ENCODE data around the gene COL12A1. TPM values are rescaled to one million over a fixed set of nuclear protein-coding genes. Genes with fewer than 3 reads are reported as not detected.

Gene COL12A1
- total and polyA plus RNA-seq, 5 donors from 2014 or later, result 0.37 TPM; not detected in 4

DNA sequence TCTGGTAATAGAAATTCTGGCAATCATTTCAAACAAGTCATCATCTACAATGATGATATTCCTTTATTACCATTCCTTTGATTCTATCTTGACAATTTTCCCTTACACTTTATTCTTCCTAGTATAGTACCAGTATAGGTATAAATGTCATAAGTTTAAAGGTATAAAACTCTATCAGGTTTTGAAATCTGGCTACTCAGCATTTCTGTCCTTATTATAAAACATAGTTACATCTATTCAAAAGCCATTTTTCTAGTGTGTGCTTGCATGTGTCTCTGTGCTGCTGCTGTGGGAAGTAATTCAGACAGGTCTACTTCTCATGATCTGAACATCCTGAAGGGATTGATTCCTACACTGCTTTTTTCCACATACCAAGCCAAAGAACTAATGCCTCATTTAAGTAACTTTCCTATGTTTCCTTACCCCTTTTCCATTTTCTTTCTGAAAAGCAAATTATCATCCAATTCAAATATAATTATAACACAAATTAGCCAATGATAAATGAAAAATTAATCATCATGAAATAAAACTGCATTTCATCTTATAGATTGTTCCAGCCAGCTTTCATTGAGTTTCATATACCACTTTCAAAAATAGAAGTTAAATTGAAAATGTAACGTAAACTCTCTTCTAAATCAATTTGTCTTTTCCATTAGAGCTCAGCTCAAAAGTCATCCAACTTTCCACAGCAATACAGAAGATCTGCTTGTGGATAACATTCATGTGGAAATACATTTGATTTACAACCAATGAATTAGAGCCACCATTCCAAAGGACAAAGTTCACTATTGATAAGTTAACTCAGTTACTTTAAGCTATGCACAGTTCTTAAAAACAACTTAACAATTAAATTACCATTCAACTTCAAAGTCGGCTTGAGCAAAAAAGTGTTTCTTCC, 35.9 kb downstream of the COL12A1 start:
- Histone ChIP-seq H3K27me3 (ENCODE audit: control insufficient read depth, insufficient read depth, low read length) (no peaks in the 10 kb centered on the region), H3K36me3 (ENCODE audit: control insufficient read depth, insufficient read depth, low read length) (no peaks in the 10 kb centered on the region), H3K27ac (ENCODE audit: insufficient read depth, low read length, poor library complexity, severe bottlenecking) (no peak overlapping the region), H3K4me3 (ENCODE audit: low read depth, low read length) (no peak overlapping the region), H3K9me3 (ENCODE audit: control insufficient read depth in 2 of 2, low read length in 2 of 2) (no peaks in the 10 kb centered on the region), H3K4me1 (ENCODE audit: control insufficient read depth, insufficient read depth, low read length, poor library complexity, severe bottlenecking) (no peaks in the 10 kb centered on the region)
- no peaks in the 10 kb centered on the region for H3K4me1 Mint-ChIP-seq
- no peak overlapping the region for H3K27ac Mint-ChIP-seq
- no peak overlapping the region for H3K4me3 Mint-ChIP-seq
- peaks cover 8% of the 10 kb centered on the region for H3K27me3 Mint-ChIP-seq
- no peaks in the 10 kb centered on the region for H3K36me3 Mint-ChIP-seq
- ATAC-seq (ENCODE audit: low read depth in 2 of 2) (no peak), DNase-seq (no peak)
- H3K9me3 Mint-ChIP-seq, result no peaks in the 10 kb centered on the region

DNA sequence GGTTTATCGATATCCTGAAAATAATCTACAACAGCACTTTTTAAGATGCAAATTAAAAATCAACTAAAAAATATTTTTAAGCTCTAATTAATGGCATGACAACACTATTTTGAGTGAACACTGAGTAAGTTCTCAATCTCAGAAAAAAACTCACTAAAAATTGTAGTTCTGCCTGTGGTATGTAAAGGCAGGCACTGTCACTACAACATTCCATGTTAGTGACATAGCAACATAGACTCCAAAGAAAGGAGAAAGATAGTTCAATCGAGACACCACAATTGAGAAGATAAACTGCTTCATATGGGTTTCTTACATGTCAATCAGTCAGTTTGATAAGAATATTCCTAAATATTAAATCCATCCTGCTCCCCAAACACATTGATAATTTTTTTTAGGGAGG, 38.0 kb downstream of the COL12A1 start:
- Mint-ChIP-seq H3K27me3 (peaks cover 8% of the 10 kb centered on the region), H3K36me3 (no peaks in the 10 kb centered on the region), H3K4me1 (no peaks in the 10 kb centered on the region), H3K9me3 (peaks cover 0 to 3% (median 0%) of the 10 kb centered on the region in 7 donors), H3K27ac (no peak overlapping the region), H3K4me3 (no peak overlapping the region)
- no peak overlapping the region for H3K4me3 ChIP-seq (ENCODE audit: low read depth, low read length)
- no peaks in the 10 kb centered on the region for H3K4me1 ChIP-seq (ENCODE audit: control insufficient read depth, insufficient read depth, low read length, poor library complexity, severe bottlenecking)
- ATAC-seq (ENCODE audit: low read depth in 2 of 2) (no peak), DNase-seq (no peak)
- H3K27ac ChIP-seq (ENCODE audit: insufficient read depth, low read length, poor library complexity, severe bottlenecking), result no peak overlapping the region
- no peaks in the 10 kb centered on the region for H3K27me3 ChIP-seq (ENCODE audit: control insufficient read depth, insufficient read depth, low read length)
- no peaks in the 10 kb centered on the region for H3K9me3 ChIP-seq (ENCODE audit: control insufficient read depth in 2 of 2, low read length in 2 of 2)
- H3K36me3 ChIP-seq (ENCODE audit: control insufficient read depth, insufficient read depth, low read length), result no peaks in the 10 kb centered on the region

DNA sequence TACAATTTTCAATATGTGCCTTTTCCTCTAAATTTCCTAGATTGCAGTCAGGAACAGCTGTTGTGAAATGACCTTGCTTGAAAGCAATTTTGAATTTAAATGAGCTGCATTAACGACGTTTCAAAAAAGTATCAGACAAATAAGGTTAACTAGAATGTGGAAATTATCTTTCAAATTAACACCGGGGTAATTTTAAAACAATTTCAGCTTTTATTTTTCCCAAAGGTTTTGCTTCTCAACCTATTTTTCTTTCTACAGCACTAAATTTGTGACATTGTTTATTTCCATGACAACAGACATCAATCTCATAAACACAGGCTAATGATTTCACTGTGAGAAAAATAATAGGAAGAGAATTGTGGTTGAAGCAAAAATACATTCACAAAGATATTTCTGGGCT, 38.5 kb downstream of the COL12A1 start:
- H3K4me1 Mint-ChIP-seq, result no peaks in the 10 kb centered on the region
- no peaks in the 10 kb centered on the region for H3K9me3 ChIP-seq (ENCODE audit: control insufficient read depth in 2 of 2, low read length in 2 of 2)
- no peak overlapping the region for H3K4me3 Mint-ChIP-seq
- no peak overlapping the region for H3K4me3 ChIP-seq (ENCODE audit: low read depth, low read length)
- H3K9me3 Mint-ChIP-seq, result peaks cover 0 to 3% (median 0%) of the 10 kb centered on the region in 7 donors
- no peak overlapping the region for H3K27ac ChIP-seq (ENCODE audit: insufficient read depth, low read length, poor library complexity, severe bottlenecking)
- H3K27me3 Mint-ChIP-seq, result peaks cover 8% of the 10 kb centered on the region
- H3K27me3 ChIP-seq (ENCODE audit: control insufficient read depth, insufficient read depth, low read length), result no peaks in the 10 kb centered on the region
- ATAC-seq (ENCODE audit: low read depth in 2 of 2), result no peak
- H3K36me3 Mint-ChIP-seq, result no peaks in the 10 kb centered on the region
- H3K36me3 ChIP-seq (ENCODE audit: control insufficient read depth, insufficient read depth, low read length), result no peaks in the 10 kb centered on the region
- no peak overlapping the region for H3K27ac Mint-ChIP-seq
- no peaks in the 10 kb centered on the region for H3K4me1 ChIP-seq (ENCODE audit: control insufficient read depth, insufficient read depth, low read length, poor library complexity, severe bottlenecking)
- DNase-seq, result no peak

DNA sequence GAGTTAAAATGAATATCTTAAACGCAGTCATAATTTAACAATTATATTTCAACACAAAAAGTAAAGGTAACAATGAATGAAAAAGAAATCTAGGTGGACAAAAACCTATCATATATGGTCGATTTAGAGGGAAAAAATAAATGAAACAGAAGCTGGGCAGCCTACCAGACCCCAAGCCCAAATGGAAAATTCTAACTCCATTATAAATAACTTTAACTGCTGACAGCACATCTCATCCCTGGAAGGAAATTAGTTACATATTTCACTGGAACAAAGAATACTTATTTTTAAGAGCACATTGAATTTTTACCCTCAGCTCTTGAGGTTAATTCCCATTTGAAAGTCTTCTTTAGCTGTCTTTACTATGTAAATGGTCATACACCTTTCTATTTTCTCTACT, 39.1 kb downstream of the COL12A1 start:
- no peaks in the 10 kb centered on the region for H3K27me3 ChIP-seq (ENCODE audit: control insufficient read depth, insufficient read depth, low read length)
- peaks cover 0 to 3% (median 0%) of the 10 kb centered on the region in 7 donors for H3K9me3 Mint-ChIP-seq
- H3K9me3 ChIP-seq (ENCODE audit: control insufficient read depth in 2 of 2, low read length in 2 of 2), result no peaks in the 10 kb centered on the region
- DNase-seq, result no peak
- H3K27ac ChIP-seq (ENCODE audit: insufficient read depth, low read length, poor library complexity, severe bottlenecking), result no peak overlapping the region
- no peak overlapping the region for H3K4me3 Mint-ChIP-seq
- H3K4me3 ChIP-seq (ENCODE audit: low read depth, low read length), result no peak overlapping the region
- H3K4me1 ChIP-seq (ENCODE audit: control insufficient read depth, insufficient read depth, low read length, poor library complexity, severe bottlenecking), result no peaks in the 10 kb centered on the region
- no peak overlapping the region for H3K27ac Mint-ChIP-seq
- no peaks in the 10 kb centered on the region for H3K4me1 Mint-ChIP-seq
- no peaks in the 10 kb centered on the region for H3K36me3 ChIP-seq (ENCODE audit: control insufficient read depth, insufficient read depth, low read length)
- H3K36me3 Mint-ChIP-seq, result no peaks in the 10 kb centered on the region
- H3K27me3 Mint-ChIP-seq, result peaks cover 8% of the 10 kb centered on the region
- no peak for ATAC-seq (ENCODE audit: low read depth in 2 of 2)

DNA sequence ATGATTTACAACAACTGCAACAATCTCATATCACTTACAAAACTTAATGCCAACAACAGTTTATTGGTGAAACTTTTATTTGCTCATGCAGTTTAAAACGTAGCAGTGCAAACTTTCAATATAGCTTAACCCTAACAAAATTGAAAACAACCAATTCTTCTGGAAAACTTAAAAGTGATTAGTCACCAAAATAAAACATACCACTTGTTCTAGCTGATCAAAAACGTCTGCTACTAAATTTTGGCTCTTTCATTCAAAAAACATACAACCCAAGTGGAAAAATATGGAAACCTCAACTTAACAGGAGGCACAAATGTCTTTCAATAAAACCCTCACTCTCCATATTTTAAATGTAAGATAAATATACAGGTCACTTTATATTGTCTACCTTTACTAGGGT, 39.6 kb downstream of the COL12A1 start:
- H3K27ac Mint-ChIP-seq, result no peak overlapping the region
- peaks cover 8% of the 10 kb centered on the region for H3K27me3 Mint-ChIP-seq
- ATAC-seq (ENCODE audit: low read depth in 2 of 2) (no peak), DNase-seq (no peak)
- H3K4me1 Mint-ChIP-seq, result no peaks in the 10 kb centered on the region
- H3K4me3 Mint-ChIP-seq, result no peak overlapping the region
- no peaks in the 10 kb centered on the region for H3K27me3 ChIP-seq (ENCODE audit: control insufficient read depth, insufficient read depth, low read length)
- H3K4me1 ChIP-seq (ENCODE audit: control insufficient read depth, insufficient read depth, low read length, poor library complexity, severe bottlenecking), result no peaks in the 10 kb centered on the region
- no peak overlapping the region for H3K4me3 ChIP-seq (ENCODE audit: low read depth, low read length)
- no peak overlapping the region for H3K27ac ChIP-seq (ENCODE audit: insufficient read depth, low read length, poor library complexity, severe bottlenecking)
- H3K36me3 Mint-ChIP-seq, result no peaks in the 10 kb centered on the region
- no peaks in the 10 kb centered on the region for H3K36me3 ChIP-seq (ENCODE audit: control insufficient read depth, insufficient read depth, low read length)
- H3K9me3 Mint-ChIP-seq, result peaks cover 0 to 3% (median 0%) of the 10 kb centered on the region in 7 donors
- no peaks in the 10 kb centered on the region for H3K9me3 ChIP-seq (ENCODE audit: control insufficient read depth in 2 of 2, low read length in 2 of 2)

DNA sequence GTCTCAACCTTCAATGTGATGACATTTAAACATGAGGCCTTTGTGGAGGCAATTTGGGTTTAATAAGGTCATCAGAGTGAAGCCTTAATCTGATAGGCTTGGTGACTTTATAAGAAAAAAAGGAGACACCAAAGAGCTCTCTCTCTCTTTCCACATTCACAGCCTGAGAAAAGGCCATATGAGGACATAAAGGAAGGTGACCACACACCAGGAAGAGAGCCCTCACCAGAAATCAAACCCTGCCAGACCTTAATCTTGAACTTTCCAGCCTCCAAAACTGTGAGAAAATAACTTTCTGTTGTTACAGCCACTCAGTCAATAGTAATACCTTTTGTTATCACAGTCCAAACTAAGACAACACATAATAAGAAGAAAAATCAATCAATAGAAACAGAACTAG, 47.7 kb downstream of the COL12A1 start:
- Mint-ChIP-seq H3K9me3 (peaks cover 0 to 3% (median 0%) of the 10 kb centered on the region in 7 donors), H3K36me3 (no peaks in the 10 kb centered on the region), H3K4me3 (no peak overlapping the region), H3K4me1 (no peaks in the 10 kb centered on the region), H3K27ac (no peak overlapping the region), H3K27me3 (no peaks in the 10 kb centered on the region)
- H3K4me3 ChIP-seq (ENCODE audit: low read depth, low read length), result no peak overlapping the region
- no peak overlapping the region for H3K27ac ChIP-seq (ENCODE audit: insufficient read depth, low read length, poor library complexity, severe bottlenecking)
- no peaks in the 10 kb centered on the region for H3K36me3 ChIP-seq (ENCODE audit: control insufficient read depth, insufficient read depth, low read length)
- no peaks in the 10 kb centered on the region for H3K9me3 ChIP-seq (ENCODE audit: control insufficient read depth in 2 of 2, low read length in 2 of 2)
- no peak for ATAC-seq (ENCODE audit: low read depth in 2 of 2)
- H3K27me3 ChIP-seq (ENCODE audit: control insufficient read depth, insufficient read depth, low read length), result no peaks in the 10 kb centered on the region
- no peak for DNase-seq
- no peaks in the 10 kb centered on the region for H3K4me1 ChIP-seq (ENCODE audit: control insufficient read depth, insufficient read depth, low read length, poor library complexity, severe bottlenecking)

DNA sequence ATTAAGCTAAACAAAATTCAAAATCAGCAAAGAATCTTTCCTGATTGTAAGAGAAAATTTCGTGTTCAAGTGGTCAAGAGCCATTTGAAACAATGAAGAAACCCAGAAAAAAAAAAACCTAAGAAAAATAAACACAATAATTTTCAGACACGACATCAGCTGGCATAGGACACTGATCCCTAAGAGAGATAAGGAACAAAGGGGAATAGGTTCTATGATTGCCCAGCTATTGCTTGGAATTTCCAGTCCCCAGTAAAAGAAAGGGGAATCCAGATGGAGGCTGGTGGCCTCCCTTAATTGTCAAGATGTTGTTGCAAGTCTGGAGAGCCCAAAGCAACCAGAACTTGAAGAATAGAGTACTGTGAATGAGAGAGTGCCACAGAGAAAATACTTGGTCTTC, 48.5 kb downstream of the COL12A1 start:
- Mint-ChIP-seq H3K27ac (no peak overlapping the region), H3K4me3 (no peak overlapping the region), H3K9me3 (peaks cover 0 to 3% (median 0%) of the 10 kb centered on the region in 7 donors), H3K36me3 (no peaks in the 10 kb centered on the region), H3K4me1 (no peaks in the 10 kb centered on the region), H3K27me3 (no peaks in the 10 kb centered on the region)
- DNase-seq, result no peak
- H3K9me3 ChIP-seq (ENCODE audit: control insufficient read depth in 2 of 2, low read length in 2 of 2), result no peaks in the 10 kb centered on the region
- no peak overlapping the region for H3K4me3 ChIP-seq (ENCODE audit: low read depth, low read length)
- H3K4me1 ChIP-seq (ENCODE audit: control insufficient read depth, insufficient read depth, low read length, poor library complexity, severe bottlenecking), result no peaks in the 10 kb centered on the region
- H3K27ac ChIP-seq (ENCODE audit: insufficient read depth, low read length, poor library complexity, severe bottlenecking), result no peak overlapping the region
- H3K36me3 ChIP-seq (ENCODE audit: control insufficient read depth, insufficient read depth, low read length), result no peaks in the 10 kb centered on the region
- no peak for ATAC-seq (ENCODE audit: low read depth in 2 of 2)
- no peaks in the 10 kb centered on the region for H3K27me3 ChIP-seq (ENCODE audit: control insufficient read depth, insufficient read depth, low read length)

All from CD4-positive, CD25-positive, alpha-beta regulatory T cell (primary cell).